ENCODE results near the gene PFKFB2.
A peak's percentile ranks its signal among the peaks of the same experiment; 100 is the strongest.

The PFKFB2 gene

GRCh38 chr1:207069858-207070506 lies 16.9 kb downstream of the PFKFB2 start:
- no peak for DNase-seq

DNA sequence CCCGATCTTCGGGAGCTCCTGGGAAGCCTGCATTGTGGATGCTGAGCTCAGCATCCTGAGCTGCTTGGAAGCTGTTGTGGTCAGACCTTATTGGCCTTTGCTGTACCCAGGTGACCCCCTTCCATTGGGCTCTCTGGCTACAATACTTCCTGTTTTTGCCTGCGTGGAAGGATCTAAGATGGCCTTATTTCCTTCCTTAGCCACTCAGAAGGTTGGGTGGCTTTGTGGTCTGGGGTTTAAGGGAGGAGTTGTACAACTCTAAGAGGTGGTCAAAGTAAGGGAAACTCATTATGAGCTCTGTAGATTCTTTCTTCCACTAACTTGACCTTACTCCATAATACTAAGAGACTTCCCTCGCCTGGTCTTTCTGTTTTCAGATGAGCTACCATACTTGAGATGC lies 17.7 kb downstream of the PFKFB2 start:
- DNase-seq: no peak

GRCh38 chr1:207071426-207071825 lies 18.4 kb downstream of the PFKFB2 start:
- DNase-seq: no peak

DNA sequence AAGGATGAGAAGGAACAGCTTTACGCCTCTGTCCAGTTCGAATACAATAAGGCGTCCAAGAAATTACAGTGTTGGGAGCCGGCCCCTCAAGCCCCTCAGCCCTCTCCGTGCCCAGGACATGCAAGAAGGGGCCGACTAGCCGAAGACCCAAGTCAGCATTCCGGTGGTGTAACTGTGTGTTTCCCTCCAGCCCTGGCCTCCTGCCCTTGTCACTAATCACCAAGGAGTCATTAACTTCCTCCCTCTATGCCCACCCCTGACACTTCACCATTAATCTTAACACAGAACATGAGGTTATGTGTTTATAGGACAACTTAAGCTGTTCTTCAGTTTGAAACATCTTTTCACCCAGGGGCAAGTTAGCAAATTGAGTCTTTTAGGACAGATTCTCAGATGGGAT lies 19.2 kb downstream of the PFKFB2 start:
- no peak for DNase-seq

GRCh38 chr1:207073906-207074820 lies 21.1 kb downstream of the PFKFB2 start:
- no peak for DNase-seq

DNA sequence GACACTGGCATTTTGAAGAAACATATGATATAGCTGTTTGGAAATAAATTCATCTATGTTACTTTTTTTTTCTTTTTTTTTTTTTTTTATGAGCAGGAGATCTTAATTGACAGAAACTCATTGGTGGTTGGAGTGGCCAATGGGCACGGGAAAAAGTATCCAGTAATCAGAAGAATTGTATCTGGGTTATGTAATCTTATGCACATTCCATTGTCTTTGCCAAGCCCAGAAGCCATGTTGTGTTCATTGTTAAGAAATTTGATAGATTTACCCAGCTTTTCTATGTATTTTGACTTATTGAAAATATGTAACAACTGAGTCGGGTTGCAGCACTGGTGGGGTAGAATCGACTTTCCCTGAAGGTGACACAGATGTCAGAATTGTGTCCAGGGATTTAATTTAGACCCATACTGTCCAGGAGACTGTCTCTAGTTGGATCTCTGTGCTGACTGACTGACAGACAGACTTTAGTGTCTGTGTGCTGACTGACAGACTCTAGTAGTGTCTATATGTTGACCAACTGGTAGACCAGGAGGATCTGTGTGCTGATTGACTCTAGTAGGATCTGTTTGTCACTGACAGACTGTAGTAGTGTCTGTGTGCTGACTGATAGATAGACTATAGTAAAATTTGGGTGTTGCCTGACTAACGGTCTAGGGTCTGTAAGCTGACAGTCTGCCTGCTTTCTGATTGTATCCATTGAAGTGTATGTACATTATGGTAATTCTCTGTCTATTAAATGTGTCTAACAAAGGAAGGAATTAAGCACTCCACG lies 23.3 kb downstream of the PFKFB2 start:
- no peak for DNase-seq

DNA sequence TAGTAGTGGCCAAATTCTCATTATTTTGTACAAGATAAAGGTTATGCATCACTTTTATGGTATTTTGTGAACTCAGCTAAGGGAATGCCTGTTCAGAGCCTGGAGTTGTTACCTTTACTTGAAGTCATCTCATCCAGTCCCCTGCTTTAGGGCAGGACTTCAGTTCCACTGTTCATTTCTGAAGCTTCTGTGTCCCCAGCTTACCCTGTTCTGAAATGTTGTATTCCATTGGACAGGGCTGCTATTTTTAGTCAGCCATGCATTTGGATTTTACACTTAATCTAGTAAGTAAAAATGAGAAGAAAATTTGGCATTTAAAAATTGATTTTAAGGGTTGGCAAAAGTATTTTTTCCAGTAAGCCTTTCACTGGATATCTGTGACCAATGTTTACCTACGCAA lies 23.9 kb downstream of the PFKFB2 start:
- no peak for DNase-seq

- DNase-seq: peak; percentile 70
Measured at GRCh38 chr1:207077470-207078377, 24.6 kb downstream of the PFKFB2 start.

DNA sequence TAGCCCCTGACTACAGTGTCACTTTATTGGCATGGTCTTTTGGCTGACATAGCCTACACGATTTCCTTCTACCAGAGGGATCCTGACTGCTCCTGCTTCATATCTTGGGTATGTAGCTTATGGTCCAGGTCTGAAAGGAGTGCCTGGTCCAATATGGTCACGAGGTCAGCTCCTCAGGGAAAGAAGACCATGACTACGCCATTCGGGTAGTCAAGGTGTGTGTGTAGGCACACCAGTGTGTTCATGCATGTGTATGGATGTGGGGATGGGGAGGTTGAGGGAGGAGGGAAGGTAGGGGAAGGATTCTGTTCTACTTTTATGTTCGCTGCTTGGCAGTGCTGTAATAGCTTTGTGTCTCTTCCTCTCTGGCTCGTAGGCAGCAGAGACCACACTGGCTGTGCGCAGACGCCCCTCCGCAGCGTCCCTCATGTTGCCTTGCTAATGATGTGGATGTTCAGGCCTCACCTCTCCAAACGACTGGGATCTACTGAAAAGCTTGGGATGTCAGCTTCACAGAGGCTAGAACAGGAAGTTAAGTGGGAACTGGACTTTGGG lies 25.6 kb downstream of the PFKFB2 start:
- DNase-seq: no peak

DNA sequence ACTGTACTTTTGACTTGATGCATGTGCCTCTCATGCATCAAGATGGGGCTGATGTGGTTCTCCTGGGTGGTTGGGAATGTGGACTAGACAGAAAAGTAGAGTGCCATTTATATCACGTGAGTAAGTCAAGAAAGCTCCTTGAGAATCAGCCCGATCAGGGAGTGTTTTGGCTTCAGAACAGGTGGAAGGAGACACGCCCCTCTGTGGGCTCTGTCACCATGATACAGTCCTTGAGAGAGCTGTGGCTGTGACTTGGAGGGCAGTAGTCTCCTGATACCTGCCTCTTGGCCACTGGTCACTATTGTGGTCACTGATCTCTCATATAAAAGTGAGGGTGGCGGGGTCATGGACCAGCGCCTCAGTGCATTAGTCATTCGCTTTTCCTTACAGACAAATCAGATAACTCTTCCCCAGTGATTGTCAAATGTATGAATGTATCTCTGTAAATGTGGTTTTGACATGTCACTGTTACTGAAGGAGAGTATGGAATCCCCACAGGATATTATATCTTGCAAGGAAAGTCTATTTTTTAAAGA lies 26.7 kb downstream of the PFKFB2 start:
- DNase-seq: no peak

DNA sequence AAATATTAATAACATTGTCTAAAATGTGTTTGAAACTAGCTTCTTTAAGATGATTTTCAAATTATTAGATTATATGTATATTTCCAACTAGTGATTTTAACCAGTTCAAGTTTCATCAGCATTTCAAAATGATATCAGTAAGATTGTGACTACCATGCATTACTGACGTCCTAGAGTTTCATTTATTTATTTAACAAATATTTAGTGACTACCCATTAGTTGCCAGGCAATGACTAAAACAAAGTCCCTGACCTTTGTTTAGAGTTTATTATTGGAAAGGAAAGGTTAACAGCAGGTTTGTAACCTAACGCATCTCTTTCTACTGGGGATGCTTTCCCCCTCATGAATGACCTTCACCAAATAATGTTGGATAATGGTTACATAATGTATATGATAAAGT lies 28.0 kb downstream of the PFKFB2 start:
- DNase-seq: no peak

GRCh38 chr1:207081806-207082205 lies 28.7 kb downstream of the PFKFB2 start:
- DNase-seq: no peak

GRCh38 chr1:207084232-207084631 lies 31.2 kb downstream of the PFKFB2 start:
- DNase-seq: no peak

GRCh38 chr1:207084701-207085180 lies 31.7 kb downstream of the PFKFB2 start:
- DNase-seq: peak; percentile 66

GRCh38 chr1:207085887-207086286 lies 32.8 kb downstream of the PFKFB2 start:
- no peak for DNase-seq

DNA sequence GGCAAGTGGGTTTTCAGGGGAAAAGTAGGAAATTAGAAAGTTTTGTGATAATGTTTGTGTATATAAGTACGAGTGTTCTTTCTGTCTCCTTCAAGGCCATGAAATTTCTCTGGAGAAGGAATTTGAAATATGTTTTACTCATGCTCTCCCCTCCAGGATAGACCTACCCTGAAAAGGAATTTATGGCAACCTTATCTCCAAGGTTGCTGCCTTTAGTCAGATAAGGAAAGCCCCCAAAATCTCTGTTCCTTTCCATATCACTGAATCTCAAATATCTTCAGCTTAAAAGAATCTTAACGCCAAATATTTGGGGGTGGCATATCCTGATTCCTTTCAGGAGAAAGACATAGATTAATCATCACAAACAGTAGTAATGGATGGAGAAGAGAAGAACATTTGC lies 35.1 kb downstream of the PFKFB2 start:
- no peak for DNase-seq

- DNase-seq: peak; percentile 7
Measured at GRCh38 chr1:207088701-207089626, 35.9 kb downstream of the PFKFB2 start, which contains the start of gene C4BPB. C4BPB (plus strand) TSS chr1:207088860; CDS start chr1:207089532, 672 bp downstream.

- no peak for DNase-seq
Measured at GRCh38 chr1:207089627-207090355, 36.7 kb downstream of the PFKFB2 start.

- no peak for DNase-seq
Measured at GRCh38 chr1:207091200-207091908, 38.3 kb downstream of the PFKFB2 start.

Measured in stimulated activated CD4-positive, alpha-beta T cell treated with anti-CD3 and anti-CD28 coated beads, Interleukin-4, amount 100 ng/mL, for 24 hours (primary cell).